OCI-LY7 (cell line): ENCODE results near the gene SIRT6. TPM values are rescaled to one million over a fixed set of nuclear protein-coding genes. Genes with fewer than 3 reads are reported as not detected.
"Not testable (repeated sequence)": the region's sequence is repeated elsewhere in the genome, so short reads cannot be mapped to it uniquely, and the experiment has no call there.

Experiments used
- BruUV-seq: library from RNA; stranded (reverse); fragments of 400-500 nt; replicated peaks from 2 replicates; lab custom pipeline; 2021; lab: Mats Ljungman, UMichigan
- CTCF ChIA-PET: fragments of 300-600 bp; sonication (Branson Sonifier 250); formaldehyde crosslinking; loops from one replicate; lab custom pipeline; 2022; ENCODE audit warnings: antibody characterized with exemption; ENCODE audit not compliant: unreplicated experiment; lab: Charles Lee
- POLR2A ChIA-PET: fragments of 300-600 bp; sonication (Branson Sonifier 250); formaldehyde crosslinking; loops from one replicate; lab custom pipeline; 2022; ENCODE audit warnings: antibody characterized with exemption; lab: Charles Lee
- DNase-seq: peaks from one replicate; pipeline ENCODE4 v3.0.0-alpha.2; 2015; ENCODE audit warnings: low spot score
- H2AFZ ChIP-seq: fragments of 200-600 bp; sonication (generic), shearing (Covaris generic); 2 replicates; pipeline ENCODE4 v1.6.1; 2014; ENCODE audit warnings: mild to moderate bottlenecking, antibody characterized with exemption, low read length, moderate library complexity
- H3K27ac ChIP-seq: fragments of 200-600 bp; sonication (generic); 2 replicates; pipeline ENCODE4 v1.5.1; 2014; ENCODE audit warnings: mixed run types, low read depth, mild to moderate bottlenecking, moderate library complexity, low read length, inconsistent platforms; ENCODE audit not compliant: poor library complexity, severe bottlenecking
- H3K36me3 ChIP-seq: fragments of 200-600 bp; sonication (generic); 2 replicates; pipeline ENCODE4 v1.6.1; 2014; ENCODE audit warnings: mild to moderate bottlenecking, antibody characterized with exemption, low read length, moderate library complexity, mixed read lengths; ENCODE audit not compliant: insufficient read depth
- H3K4me1 ChIP-seq: fragments of 200-600 bp; sonication (generic); 2 replicates; pipeline ENCODE4 v1.5.1; 2014; ENCODE audit warnings: mild to moderate bottlenecking, low read length; ENCODE audit not compliant: insufficient read depth, poor library complexity, severe bottlenecking
- H3K4me2 ChIP-seq: fragments of 200-600 bp; sonication (generic); 2 replicates; pipeline ENCODE4 v1.6.1; 2014; ENCODE audit warnings: mild to moderate bottlenecking, low read length
- H3K4me3 ChIP-seq: fragments of 200-600 bp; sonication (generic); 2 replicates; pipeline ENCODE4 v1.5.1; 2014; ENCODE audit warnings: mild to moderate bottlenecking, low read depth, low read length; ENCODE audit not compliant: poor library complexity, severe bottlenecking
- H3K79me2 ChIP-seq: fragments of 200-600 bp; sonication (generic); 2 replicates; pipeline ENCODE4 v1.6.1; 2016; ENCODE audit warnings: low read depth, mild to moderate bottlenecking, low read length, moderate library complexity, mixed read lengths; ENCODE audit not compliant: insufficient read depth
- H3K9me2 ChIP-seq: fragments of 200-600 bp; sonication (generic); 2 replicates; pipeline ENCODE4 v1.6.1; 2016; ENCODE audit warnings: mild to moderate bottlenecking, low read length, mixed read lengths; ENCODE audit not compliant: insufficient read depth
- H3K9me3 ChIP-seq: fragments of 200-600 bp; sonication (generic); 2 replicates; pipeline ENCODE4 v1.6.1; 2014; ENCODE audit warnings: mild to moderate bottlenecking, mixed run types, low read length, mixed read lengths
- H4K20me1 ChIP-seq: fragments of 200-600 bp; sonication (generic); 2 replicates; pipeline ENCODE4 v1.6.1; 2014; ENCODE audit warnings: mild to moderate bottlenecking, antibody characterized with exemption, low read length, moderate library complexity, mixed read lengths; ENCODE audit not compliant: insufficient read depth
- EZH2phosphoT487 ChIP-seq: fragments of 200-600 bp; sonication (generic); IDR thresholded peaks from 2 replicates; pipeline ENCODE4 v1.6.1; 2018; ENCODE audit warnings: low read depth, borderline replicate concordance, mild to moderate bottlenecking, mixed run types, antibody characterized with exemption, low read length, moderate library complexity, mixed read lengths
- intact Hi-C: fragments of 100-400 bp; cut with micrococcal nuclease; formaldehyde crosslinking; loops from one replicate; pipeline ENCODE4 v1.10.0; 2022; ENCODE audit not compliant: unreplicated experiment
- total RNA-seq, 2 experiments: library from RNA; depleted of rRNA in 1 of 2; stranded (reverse); fragments of >200 nt in 1 of 2; shearing (Covaris generic) in 1 of 2; gene quantifications; 2 replicates each; pipeline ENCODE4 v1.2.3, GENCODE V29; 2014 to 2022
- TF ChIP-seq, protein P1 (sequence below): fragments of 200-600 bp; sonication (generic); conservative IDR thresholded peaks from 2 replicates; pipeline ENCODE4 v1.5.1; 2014; ENCODE audit warnings: mild to moderate bottlenecking, antibody characterized with exemption, low read length, moderate library complexity, mixed read lengths

SIRT6 gene
- total RNA-seq, 2 experiments from 2014 or later = 31.7 to 46.2 TPM

DNA sequence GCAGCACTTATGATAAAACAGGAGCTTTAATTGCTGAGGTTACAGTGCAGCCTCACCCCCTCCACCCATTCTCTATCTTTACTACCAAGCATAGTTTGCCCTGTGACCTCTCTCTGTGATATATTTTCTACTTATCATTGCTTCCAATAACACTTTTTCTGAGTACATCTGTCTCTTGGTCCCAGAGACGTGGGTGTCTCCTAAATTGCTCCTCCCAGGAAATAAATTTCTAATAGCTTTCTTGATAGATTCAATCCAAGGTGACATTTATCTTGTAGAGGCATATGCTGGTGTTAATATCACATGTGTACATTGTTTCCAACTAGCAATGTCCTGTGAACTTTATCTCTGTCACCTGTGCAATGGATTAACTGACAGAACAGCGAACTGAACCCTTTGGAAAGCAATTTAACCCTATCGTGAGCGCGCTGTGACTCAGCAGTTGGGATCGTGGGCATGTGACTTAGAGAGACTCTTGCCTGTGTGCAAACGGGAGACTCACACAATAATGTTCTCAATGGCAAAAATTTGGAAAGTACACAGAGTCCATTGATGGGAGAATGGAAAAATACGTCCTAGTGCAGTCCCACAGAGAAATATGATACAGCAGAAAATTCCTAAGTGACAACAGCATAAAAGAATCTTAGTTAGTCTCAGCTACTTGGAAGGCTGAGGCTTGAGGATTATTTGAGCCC lies 51.5 kb downstream of the SIRT6 start:
- Histone ChIP-seq H3K79me2 (no peaks in the 10 kb centered on the region), H3K4me1 (no peaks in the 10 kb centered on the region), H3K4me2 (no peak overlapping the region), H3K9me2 (no peaks in the 10 kb centered on the region), H2AFZ (no peak overlapping the region), H4K20me1 (no peaks in the 10 kb centered on the region), H3K36me3 (no peaks in the 10 kb centered on the region), H3K4me3 (no peak overlapping the region), H3K27ac (no peak overlapping the region), H3K9me3 (no peaks in the 10 kb centered on the region)
- TF ChIP-seq, protein P1, sequence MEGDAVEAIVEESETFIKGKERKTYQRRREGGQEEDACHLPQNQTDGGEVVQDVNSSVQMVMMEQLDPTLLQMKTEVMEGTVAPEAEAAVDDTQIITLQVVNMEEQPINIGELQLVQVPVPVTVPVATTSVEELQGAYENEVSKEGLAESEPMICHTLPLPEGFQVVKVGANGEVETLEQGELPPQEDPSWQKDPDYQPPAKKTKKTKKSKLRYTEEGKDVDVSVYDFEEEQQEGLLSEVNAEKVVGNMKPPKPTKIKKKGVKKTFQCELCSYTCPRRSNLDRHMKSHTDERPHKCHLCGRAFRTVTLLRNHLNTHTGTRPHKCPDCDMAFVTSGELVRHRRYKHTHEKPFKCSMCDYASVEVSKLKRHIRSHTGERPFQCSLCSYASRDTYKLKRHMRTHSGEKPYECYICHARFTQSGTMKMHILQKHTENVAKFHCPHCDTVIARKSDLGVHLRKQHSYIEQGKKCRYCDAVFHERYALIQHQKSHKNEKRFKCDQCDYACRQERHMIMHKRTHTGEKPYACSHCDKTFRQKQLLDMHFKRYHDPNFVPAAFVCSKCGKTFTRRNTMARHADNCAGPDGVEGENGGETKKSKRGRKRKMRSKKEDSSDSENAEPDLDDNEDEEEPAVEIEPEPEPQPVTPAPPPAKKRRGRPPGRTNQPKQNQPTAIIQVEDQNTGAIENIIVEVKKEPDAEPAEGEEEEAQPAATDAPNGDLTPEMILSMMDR = no peak
- TF ChIP-seq EZH2phosphoT487 = no peak
- ChIA-PET CTCF (no interaction called here), POLR2A (interaction anchor here (0.6 kb wide), 1 partner anchor 8 kb away, joined by 6 read pairs; no protein-coding TSS in a partner anchor)
- intact Hi-C loops = no loop called here
- no peak for DNase-seq
- no TSS peak for BruUV-seq

GRCh38 chr19:4129050-4129449 lies 53.3 kb downstream of the SIRT6 start:
- H3K4me3 ChIP-seq, H2AFZ ChIP-seq, H3K79me2 ChIP-seq, H3K36me3 ChIP-seq, H3K4me2 ChIP-seq, H3K27ac ChIP-seq, CTCF ChIA-PET, POLR2A ChIA-PET, H4K20me1 ChIP-seq, H3K4me1 ChIP-seq, intact Hi-C loops, BruUV-seq, H3K9me2 ChIP-seq, H3K9me3 ChIP-seq, DNase-seq: not testable (repeated sequence)

DNA sequence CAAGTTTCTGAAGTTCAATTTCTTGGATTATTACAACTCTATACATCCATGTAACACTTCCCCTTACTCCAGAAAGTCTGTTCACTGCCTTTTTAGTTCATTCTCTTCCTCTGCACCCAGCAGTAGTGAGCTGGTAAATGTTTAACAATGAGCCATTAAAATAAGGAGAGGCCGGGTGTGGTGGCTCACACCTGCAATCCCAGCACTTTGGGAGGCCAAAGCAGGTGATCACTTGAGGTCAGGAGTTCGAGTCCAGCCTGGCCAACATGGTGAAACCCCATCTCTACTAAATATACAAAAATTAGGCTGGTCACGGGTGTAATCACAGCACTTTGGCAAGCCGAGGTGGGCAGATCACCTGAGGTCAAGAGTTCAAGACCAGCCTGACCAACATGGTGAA lies 55.0 kb downstream of the SIRT6 start:
- H3K9me2 ChIP-seq, intact Hi-C loops, POLR2A ChIA-PET, H3K4me3 ChIP-seq, H3K27ac ChIP-seq, H3K4me2 ChIP-seq, H3K9me3 ChIP-seq, CTCF ChIA-PET, H2AFZ ChIP-seq, H3K36me3 ChIP-seq, BruUV-seq, DNase-seq, H4K20me1 ChIP-seq: not testable (repeated sequence)
- Histone ChIP-seq H3K79me2 (peaks cover 13% of the 10 kb centered on the region), H3K4me1 (peaks cover 15% of the 10 kb centered on the region)
